Measurements from ENCODE around the gene SLC10A7.

- TF ChIP-seq CTCF (IDR thresholded peaks at IDR 0.05) = no peak
- no peak for TF ChIP-seq POLR2A (IDR thresholded peaks at IDR 0.05)
- no peak for TF ChIP-seq POLR2AphosphoS5 (IDR thresholded peaks at IDR 0.05)
Measured at GRCh38 chr4:146550161-146550560, 28.4 kb upstream of the SLC10A7 start.
